HG03378 (cell line): ENCODE results near the gene GPR142.

Experiments
- ATAC-seq: cut with Tn5 transposase; IDR thresholded peaks from one replicate; pipeline ENCODE4 v1.9.1; 2021; ENCODE audit warnings: mild to moderate bottlenecking, moderate library complexity; ENCODE audit not compliant: unreplicated experiment

GPR142 gene

DNA sequence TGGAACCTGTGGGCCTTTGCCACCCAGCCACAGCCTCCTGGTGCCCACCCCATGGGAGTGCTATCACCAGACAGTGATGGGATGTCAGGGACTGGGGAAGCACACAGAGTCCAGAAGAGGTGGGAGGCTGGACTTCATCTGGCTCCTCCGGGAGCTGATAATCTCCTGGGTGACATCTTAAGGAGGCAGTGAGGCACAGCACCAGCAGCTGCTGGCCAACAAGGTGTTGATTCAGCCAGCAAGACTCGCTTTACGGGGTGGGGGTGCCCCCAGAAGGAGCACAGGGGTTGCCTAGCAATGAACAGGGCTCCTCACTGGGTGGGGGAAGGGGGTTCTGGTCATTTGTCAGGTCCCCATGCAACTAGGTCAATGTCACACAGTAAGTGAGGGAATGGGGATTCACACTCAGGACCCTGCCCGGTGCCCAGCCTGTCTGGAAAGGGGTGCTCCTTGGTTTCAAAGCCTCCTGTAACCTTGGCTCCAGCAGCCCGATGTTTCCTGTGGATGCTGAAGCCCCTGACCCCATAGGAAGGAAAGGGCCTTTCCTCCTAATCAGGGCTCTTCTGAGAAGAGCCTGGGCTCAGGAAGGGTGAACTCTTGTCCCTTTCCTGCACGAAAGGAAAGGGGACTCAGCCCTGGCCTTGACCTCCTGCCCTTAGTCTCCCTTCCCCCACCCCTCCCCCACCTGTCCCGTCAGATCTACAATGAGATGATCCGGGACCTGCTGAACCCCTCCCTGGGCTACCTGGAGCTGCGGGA lies 23.6 kb upstream of the GPR142 start:
- no peak for ATAC-seq

DNA sequence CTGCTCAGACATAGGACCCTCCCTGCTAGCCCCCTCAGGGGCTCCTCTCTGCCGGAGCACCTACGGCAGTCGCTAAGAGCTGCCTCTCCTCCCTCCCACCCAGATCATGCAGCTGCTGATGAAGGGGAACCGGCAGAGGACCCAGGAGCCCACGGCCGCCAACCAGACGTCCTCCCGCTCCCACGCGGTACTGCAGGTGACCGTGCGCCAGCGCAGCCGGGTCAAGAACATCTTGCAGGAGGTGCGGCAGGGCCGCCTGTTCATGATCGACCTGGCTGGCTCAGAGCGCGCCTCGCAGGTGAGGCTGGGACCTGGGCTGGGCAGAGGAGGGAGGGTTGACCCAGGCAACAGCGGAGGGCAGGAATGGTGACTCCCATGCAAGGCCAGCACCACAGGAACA lies 22.6 kb upstream of the GPR142 start:
- no peak for ATAC-seq

DNA sequence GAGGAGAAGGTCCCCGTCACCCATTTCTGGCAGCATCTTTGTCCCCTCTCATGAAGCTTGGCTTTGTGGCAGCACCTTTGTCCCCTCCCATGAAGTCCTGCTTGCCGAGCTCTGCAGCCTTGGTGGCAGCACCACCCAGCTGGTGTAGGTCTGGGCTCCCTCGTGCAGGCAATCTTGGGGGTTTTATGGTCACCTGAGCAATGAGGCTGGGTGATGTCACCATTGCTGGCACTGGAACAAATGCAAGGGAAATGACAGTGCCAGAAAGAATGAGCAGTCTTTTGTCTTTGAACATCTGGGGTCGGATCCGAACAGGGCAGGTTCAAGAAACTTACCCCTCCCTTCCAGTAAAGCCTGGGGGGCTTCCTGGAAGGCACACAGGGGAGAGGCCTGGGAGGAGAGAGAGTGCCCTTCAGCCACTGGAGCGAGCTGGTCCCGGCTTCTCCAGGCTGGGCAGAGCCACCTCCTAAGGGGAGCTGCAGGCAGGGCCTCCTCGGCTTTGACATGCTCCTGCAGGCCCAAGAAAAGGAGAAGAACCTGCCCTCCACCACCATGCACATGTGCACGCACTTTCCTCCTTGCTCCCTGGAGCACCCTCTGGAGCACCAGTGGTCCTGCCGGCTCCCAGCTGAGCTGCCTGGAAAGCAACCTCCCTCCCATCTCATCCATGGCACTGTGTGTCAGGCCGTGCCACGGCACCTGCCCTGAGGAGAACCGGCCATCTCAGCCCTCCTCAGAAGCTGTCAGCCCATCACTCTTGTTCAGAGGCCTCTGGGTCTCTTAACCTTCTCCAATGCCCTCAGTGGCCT lies 21.7 kb upstream of the GPR142 start:
- no peak for ATAC-seq

DNA sequence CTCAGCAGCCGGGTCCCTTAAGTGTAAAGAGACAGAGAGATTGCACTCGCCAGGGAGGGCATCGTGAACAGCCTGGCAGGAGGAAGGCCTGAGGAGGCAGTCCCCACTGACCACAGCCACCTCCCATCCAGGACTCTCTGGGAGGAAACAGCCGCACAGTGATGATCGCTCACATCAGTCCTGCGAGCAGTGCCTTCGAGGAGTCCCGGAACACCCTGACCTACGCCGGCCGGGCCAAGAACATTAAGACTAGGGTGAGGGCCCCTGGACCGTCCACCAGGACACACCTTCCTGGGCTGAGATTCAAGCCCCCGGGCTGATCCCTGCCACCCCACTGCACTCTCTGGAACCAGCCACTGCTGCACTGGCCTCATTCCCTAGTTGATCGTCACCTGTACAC lies 19.7 kb upstream of the GPR142 start:
- no peak for ATAC-seq

DNA sequence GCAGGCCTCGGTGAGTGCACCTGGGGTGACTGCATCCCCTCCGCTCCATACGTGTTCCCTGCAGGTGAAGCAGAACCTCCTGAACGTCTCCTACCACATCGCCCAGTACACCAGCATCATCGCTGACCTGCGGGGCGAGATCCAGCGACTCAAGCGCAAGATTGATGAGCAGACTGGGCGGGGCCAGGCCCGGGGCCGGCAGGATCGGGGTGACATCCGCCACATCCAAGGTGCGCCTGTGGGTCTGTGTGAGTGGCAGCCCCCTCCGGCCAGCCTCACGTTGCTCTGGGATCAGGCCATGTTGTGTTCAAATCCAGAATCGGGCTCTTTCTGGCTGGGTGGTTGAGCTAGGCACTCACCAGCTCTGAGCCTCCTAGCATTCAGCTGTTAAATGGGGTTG lies 18.2 kb upstream of the GPR142 start:
- ATAC-seq: no peak

DNA sequence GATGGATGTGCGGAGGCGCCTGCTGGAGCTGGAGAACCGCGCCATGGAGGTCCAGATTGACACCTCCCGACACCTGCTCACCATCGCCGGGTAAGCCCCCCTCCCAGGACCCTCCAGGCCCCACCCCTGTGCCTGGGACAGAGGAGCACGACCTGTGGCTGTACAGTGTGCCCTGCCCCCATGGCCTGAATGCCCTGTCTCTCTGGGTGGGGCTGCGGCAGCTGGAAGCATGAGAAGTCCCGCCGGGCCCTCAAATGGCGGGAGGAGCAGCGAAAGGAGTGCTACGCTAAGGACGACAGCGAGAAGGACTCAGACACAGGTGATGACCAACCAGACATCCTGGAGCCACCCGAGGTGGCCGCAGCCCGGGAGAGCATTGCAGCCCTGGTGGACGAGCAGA lies 16.8 kb upstream of the GPR142 start:
- ATAC-seq: no peak

DNA sequence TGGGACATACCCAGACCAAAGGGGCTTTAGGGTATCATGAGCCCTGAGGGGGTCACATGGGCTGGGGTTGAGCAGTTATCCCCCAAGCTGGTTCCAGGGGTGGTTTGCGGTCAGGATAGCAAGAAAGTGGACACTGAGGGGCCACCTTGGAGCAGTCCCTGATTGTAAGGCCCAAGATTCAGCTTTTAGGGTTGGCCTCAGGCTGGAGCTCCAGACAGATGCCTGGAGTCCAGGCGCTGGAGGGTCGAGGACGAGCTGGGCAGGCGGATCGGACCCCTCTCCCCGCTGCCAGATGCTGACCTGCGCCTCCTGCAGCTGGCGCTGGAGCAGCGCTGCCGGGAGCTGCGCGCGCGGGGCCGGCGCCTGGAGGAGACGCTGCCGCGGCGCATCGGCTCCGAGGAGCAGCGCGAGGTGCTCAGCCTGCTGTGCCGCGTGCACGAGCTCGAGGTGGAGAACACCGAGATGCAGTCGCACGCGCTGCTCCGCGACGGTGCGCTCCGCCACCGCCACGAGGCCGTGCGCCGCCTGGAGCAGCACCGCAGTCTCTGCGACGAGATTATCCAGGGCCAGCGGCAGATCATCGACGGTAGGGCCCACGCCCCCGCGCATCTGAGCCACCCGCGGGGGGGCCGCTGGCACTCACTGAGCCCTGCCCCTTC lies 15.6 kb upstream of the GPR142 start:
- ATAC-seq: no peak

DNA sequence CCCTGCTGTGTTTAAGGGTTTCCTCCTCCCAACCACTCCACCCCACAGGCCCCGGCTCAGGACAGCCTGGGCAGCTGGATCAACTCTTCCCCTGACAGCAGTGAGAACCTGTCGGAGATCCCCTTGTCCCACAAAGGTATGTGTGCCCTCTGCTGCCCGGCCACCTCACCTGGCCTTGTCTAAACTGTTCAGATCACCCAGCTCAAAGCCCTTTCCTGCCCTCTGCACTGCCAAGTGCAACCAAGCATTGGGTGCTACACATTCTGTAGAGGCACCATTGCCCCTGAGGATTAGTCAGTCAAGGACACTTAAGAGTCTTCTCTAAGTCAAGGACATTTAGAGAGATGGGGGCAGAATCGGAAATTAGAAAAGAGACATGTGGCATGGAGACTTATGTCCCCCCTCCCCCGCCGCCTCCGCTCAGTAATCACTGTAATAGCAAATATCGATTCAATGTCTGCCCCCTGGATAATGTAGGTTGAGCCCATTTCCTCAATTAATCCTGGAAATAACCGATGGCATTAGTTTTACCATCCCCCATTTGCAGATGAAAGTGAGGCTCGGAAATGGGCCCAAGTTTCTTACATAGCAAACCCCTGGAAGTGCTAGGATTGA lies 13.8 kb upstream of the GPR142 start:
- no peak for ATAC-seq

DNA sequence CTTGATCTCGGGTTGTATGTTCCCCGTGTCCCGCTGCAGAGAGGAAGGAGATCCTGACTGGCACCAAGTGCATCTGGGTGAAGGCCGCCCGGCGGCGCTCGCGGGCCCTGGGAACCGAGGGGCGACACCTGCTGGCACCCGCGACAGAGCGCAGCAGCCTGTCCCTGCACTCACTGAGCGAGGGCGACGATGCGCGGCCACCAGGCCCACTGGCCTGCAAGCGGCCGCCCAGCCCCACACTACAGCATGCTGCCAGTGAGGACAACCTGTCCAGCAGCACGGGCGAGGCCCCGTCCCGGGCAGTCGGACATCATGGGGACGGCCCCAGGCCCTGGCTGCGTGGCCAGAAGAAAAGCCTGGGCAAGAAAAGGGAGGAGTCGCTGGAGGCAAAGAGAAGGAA lies 13.2 kb upstream of the GPR142 start:
- ATAC-seq: no peak

DNA sequence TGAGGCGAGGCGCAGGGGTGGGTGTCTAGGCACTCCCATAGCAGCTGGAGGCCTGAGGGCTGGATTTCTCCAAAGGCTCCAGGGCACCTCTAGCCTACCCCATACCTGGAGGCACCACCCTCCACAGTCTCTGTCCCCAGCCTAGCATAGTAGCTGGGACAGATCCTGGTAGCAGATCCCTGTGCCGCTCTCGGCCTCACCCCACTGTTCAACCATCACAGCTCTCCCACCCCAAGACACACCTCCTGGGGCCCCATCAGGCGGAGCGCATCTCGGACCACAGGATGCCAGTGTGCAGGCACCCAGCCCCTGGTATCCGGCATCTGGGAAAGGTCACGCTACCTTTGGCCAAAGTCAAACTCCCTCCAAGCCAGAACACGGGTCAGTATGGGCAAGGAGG lies 12.7 kb upstream of the GPR142 start:
- no peak for ATAC-seq

DNA sequence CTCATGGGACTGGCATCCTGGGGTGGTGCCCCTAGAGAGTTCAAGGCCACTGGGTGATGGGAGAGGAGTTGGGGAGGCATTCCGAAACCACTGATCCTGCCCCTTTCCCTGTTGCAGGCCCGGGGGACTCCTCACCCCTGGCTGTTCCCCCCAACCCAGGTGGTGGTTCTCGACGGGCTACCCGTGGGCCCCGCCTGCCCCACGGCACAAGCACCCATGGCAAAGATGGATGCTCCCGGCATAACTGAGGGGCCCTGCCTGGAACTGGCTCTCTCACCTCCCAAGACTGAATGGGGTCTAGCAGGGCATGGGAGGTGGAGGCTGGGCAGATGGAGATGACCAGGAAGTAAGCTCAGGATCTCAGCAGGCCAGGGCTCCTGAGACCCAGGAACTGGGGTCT lies 12.2 kb upstream of the GPR142 start:
- ATAC-seq: no peak

DNA sequence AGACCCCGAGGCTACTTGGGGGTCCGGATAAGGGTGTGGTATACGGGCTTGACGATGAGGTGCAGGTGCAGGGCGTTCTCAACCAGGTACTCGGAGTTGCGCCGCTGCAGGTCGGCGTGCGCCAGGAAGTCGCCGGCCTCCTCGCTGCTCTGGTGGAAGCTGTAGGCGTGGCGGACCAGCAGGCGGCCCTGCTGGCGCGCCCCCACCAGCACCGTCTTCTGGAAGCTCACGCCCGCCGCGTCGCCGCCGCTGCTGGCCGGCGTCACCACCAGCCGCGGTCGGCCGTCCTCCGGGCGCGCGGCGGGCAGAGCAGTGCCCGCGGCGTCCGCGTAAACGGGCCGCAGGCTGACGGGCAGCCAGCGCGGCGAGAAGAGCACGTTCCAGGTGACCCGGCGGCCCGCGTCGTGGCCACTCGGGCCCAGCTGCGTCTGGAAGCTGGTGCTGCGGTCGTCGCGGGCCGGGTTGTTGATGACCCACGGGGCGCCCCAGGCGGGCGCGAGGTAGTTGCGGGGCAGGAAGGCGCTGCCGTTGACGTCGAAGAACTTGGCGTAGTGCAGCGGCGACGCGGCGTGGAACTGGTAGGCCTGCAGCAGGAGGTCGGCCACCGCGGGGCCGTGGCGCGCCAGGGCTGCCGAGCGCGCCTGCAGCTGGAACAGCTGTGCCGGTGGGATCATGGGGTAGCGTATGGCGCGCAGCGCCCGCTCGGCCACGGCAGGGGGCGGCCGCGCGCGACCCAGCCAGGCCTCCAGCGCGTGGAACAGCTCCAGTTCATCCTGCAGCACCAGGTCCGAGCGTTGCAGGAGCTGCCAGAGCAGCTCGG lies 10.4 kb upstream of the GPR142 start:
- ATAC-seq: no peak

DNA sequence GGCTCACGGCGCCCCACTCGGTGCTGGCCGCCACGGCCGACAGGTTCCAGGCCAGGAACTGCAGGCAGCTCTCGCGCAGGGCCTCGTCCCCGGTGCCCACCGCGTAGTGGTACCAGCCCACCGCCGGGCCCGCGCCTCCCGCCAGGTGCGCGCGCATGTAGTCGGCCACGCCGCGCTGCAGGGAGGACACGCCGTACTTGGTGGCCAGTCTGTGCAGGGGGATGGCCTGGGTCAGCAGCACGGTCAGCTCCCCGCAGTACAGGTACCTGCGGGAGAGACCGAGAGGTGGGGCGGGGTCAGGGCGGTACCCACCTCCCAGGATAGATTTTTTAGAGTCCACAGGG lies 9.9 kb upstream of the GPR142 start:
- ATAC-seq: no peak

DNA sequence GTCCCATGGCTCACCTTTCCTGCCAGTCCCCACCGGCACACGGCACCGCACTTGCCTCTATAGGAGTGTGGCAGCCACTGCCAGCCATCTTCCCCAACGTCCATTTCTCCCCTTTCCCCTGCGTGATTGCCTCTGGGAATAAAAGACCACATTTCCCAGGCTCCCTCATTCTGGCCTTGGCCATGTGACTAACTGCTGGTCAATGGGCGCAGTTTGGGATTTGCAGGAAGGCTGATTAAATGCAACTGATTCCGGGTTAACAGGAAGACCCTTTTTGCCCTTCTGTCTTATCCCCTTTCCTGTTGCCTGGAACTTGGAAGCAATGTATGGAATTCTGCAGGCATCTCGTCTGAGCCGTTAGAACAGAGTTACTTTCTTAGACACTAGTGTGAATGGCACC lies 8.6 kb upstream of the GPR142 start:
- no peak for ATAC-seq

DNA sequence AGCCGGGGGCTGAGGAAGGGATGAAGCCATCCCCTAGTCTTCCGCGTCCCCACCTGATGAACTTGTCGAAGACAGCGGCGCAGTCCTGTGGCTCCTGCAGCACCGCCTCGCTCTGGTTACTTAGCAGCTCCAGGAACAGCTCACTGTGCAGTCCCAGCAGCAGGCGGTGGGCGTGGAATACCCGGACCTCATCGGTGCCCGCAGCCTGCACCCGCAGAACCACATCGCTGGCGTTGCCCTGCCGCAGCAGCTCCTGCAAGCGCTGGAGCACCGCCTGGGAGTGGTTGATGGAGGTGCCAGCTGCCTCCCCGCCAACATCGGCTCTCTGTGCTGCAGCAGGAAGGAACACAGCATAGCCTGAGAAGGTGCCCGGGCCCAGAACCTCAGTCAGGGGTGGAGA lies 7.4 kb upstream of the GPR142 start:
- ATAC-seq: no peak

DNA sequence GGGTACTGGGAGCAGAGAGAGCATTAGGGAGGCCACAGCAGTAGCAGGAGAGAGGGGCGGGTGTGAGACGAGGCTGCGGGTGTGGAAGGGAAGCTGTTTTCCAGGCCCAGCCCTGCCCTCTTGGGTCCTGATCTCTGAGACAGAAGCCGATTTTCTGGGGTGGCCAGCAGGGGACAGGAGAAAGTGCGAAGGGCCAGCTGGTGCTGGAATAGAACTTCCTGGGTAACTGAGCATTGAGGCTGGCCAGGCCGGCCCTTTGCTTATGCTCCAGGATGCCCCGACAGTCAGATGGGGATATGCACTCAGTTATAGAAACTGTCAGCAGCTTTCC lies 6.4 kb upstream of the GPR142 start:
- ATAC-seq: no peak

DNA sequence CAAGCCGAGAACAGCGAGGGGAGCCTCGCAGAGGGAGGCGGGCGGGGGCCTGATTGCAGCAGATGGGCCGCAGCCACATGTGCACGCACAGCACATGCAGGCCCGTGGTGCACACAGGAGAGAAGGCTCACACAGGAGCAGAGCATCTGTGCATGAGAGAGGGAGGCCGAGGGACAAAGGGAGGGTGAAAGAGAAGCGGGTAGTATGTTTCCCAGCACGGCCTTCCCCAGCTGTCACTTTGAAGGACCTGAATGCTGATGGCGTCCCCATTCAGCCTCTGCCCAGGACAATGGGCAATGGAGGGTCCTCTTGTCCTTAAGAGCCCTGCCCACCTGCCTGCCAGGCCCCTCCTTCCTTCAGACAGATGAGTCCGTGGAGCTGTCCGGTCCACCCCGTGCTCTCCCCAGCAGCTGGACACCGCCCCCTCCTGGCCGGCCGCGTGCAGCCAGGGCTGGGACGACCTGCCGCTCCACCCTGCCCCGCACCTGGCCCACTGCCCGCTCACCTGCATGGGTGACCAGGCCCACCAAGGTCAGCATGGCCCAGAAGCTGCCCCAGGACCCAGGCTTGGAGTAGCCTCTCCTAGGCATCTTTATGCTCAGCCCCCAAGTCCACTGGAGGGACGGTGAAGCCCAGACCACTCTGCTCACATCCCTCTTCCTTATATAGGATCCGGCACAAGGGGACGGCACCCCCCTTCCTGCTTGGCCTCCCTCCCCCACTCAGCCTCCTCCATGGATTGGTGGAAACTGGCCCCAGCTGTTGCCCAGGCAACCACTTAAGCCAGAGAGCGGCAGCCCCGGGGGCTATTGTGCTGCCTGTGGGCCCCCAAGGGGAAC lies 5.9 kb upstream of the GPR142 start, which contains the start of gene BTBD17:
BTBD17 (minus strand) TSS at position 639 of the 839 bp plus-strand sequence; CDS start at position 590, 49 bp downstream.
- ATAC-seq: no peak

DNA sequence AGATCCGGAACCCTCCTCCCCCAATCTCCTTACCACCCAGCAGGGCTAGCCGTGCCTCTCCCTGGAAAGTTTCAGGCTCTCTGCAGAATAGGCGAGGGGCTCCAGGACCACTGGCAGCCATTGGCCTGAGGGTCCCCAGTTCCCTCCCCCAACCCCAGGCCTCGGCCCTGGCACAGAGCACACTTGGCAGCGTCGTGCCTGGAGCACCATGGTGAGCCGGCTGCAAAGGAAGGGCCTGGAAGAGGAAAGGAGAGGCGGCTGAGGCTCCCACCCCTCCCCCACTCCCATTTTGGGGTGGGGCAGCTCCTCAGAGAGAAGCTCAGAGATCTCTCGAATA lies 5.3 kb upstream of the GPR142 start:
- ATAC-seq: no peak

DNA sequence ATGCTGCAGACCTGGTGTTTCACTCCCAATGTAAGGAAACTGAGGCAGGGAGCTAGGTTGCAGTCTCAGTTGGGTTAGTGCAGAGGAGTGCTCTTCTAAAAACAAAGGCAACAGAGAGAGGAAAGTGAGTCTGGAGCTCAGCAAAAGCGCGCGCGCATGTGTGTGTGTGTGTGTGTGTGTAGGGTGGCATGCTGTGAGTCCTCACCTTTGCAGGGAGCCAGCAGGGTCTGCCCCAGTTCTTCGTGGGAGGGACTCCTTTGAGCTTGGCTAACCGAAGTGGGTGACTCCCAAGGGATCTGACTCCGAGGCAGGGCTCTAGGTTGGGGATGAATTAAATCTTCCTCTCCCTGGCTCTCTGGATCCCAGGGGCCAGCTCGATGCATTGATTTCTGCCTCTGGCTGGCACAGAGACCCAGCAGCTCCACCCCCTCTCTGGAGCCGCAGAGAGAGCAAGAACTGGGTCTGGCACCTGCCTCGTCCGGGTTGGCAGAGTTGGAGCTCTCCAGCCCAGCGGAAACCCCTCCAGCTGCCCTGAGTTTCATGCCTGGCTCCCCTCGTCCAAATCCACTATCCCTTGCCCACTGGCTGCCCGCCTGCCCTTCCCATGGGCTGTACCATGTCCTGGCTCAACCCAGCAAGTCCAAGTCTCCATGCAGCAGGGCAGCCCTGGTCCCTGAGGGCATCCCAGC lies 4.4 kb upstream of the GPR142 start:
- ATAC-seq: no peak
